Activated CD4-positive, alpha-beta T cell treated with anti-CD3 and anti-CD28 coated beads, Interleukin-2, Interleukin-6, amounts not matched to agents 100 ng/mL and 50 ng/mL, durations not matched to agents 16 hours and 8 hours (primary cell): ENCODE data around the gene SART3.
A peak's percentile ranks its signal among the peaks of the same experiment; 100 is the strongest.
"Not testable (repeated sequence)": the region's sequence is repeated elsewhere in the genome, so short reads cannot be mapped to it uniquely, and the experiment has no call there.

ENCODE experiments used
- DNase-seq: peaks from one replicate; pipeline ENCODE4 v3.0.0-alpha.2; 2020

The SART3 gene

GRCh38 chr12:108561852-108562347, 927 bp upstream of the SART3 start:
- peak; percentile 30 for DNase-seq

GRCh38 chr12:108560321-108560721, 652 bp downstream of the SART3 start:
- peak; percentile 18 for DNase-seq

- peak; percentile 27 for DNase-seq
Measured at GRCh38 chr12:108559748-108560147, 1.2 kb downstream of the SART3 start.

GRCh38 chr12:108559007-108559655, 1.8 kb downstream of the SART3 start:
- peak; percentile 53 for DNase-seq

GRCh38 chr12:108555383-108555782, 5.6 kb downstream of the SART3 start:
- DNase-seq: not testable (repeated sequence)

GRCh38 chr12:108553799-108554198, 7.2 kb downstream of the SART3 start:
- no peak for DNase-seq

GRCh38 chr12:108551535-108551934, 9.4 kb downstream of the SART3 start:
- DNase-seq: no peak

GRCh38 chr12:108548954-108549521, 11.9 kb downstream of the SART3 start:
- no peak for DNase-seq

- DNase-seq: no peak
Measured at GRCh38 chr12:108547686-108548085, 13.3 kb downstream of the SART3 start.

- DNase-seq: no peak
Measured at GRCh38 chr12:108543652-108544051, 17.3 kb downstream of the SART3 start.

- no peak for DNase-seq
Measured at GRCh38 chr12:108542320-108542719, 18.7 kb downstream of the SART3 start.

- no peak for DNase-seq
Measured at GRCh38 chr12:108538616-108539195, 22.3 kb downstream of the SART3 start.

GRCh38 chr12:108538146-108538545, 22.8 kb downstream of the SART3 start:
- DNase-seq: no peak

GRCh38 chr12:108531929-108532848, 28.8 kb downstream of the SART3 start:
- no peak for DNase-seq

- DNase-seq: no peak
Measured at GRCh38 chr12:108530161-108530560, 30.8 kb downstream of the SART3 start.

- no peak for DNase-seq
Measured at GRCh38 chr12:108527166-108527496, 33.8 kb downstream of the SART3 start.

GRCh38 chr12:108526482-108527165, 34.3 kb downstream of the SART3 start:
- DNase-seq: no peak

- no peak for DNase-seq
Measured at GRCh38 chr12:108525681-108526080, 35.3 kb downstream of the SART3 start.

GRCh38 chr12:108523365-108523764, 37.6 kb downstream of the SART3 start:
- no peak for DNase-seq

- DNase-seq: no peak
Measured at GRCh38 chr12:108519558-108519957, 41.4 kb downstream of the SART3 start.

- no peak for DNase-seq
Measured at GRCh38 chr12:108518716-108519496, 42.1 kb downstream of the SART3 start.
